Immature natural killer cell (primary cell): Measurements from ENCODE around the gene ZFYVE9. TPM values are rescaled to one million over a fixed set of nuclear protein-coding genes. Genes with fewer than 3 reads are reported as not detected.
A peak's percentile ranks its signal among the peaks of the same experiment; 100 is the strongest.

Source experiments
- DNase-seq, 3 donors: peaks; one replicate each; pipeline ENCODE4 v3.0.0; 2022; ENCODE audit warnings: mixed read lengths in 1 of 3
- H3K27ac Mint-ChIP-seq, 6 donors: one replicate each; pipeline ENCODE4 v1.8.0; 2020; ENCODE audit warnings: mixed read lengths in 6 of 6, mild to moderate bottlenecking in 5 of 6, inconsistent platforms in 4 of 6, moderate library complexity in 3 of 6
- H3K27me3 Mint-ChIP-seq, 3 donors: one replicate each; pipeline ENCODE4 v1.8.0; 2020 to 2021; ENCODE audit warnings: low read depth in 3 of 3, mild to moderate bottlenecking in 3 of 3, mixed read lengths in 3 of 3, moderate library complexity in 3 of 3, inconsistent platforms in 1 of 3
- H3K36me3 Mint-ChIP-seq, 3 donors: one replicate each; pipeline ENCODE4 v1.8.0; 2020; ENCODE audit warnings: mixed read lengths in 3 of 3, inconsistent platforms in 2 of 3, mild to moderate bottlenecking in 2 of 3
- H3K4me1 Mint-ChIP-seq, 2 donors: one replicate each; pipeline ENCODE4 v1.8.0; 2020; ENCODE audit warnings: inconsistent platforms in 2 of 2, mild to moderate bottlenecking in 2 of 2, mixed read lengths in 2 of 2, moderate library complexity in 1 of 2
- H3K4me3 Mint-ChIP-seq, 5 donors: one replicate each; pipeline ENCODE4 v1.8.0; 2020; ENCODE audit warnings: mild to moderate bottlenecking in 5 of 5, mixed read lengths in 5 of 5, inconsistent platforms in 3 of 5, moderate library complexity in 3 of 5
- H3K9me3 Mint-ChIP-seq, 6 donors: one replicate each; pipeline ENCODE4 v1.8.0; 2020; ENCODE audit warnings: mild to moderate bottlenecking in 6 of 6, mixed read lengths in 6 of 6, inconsistent platforms in 4 of 6, moderate library complexity in 3 of 6
- polyA plus RNA-seq, 3 donors: library from polyadenylated mRNA; unstranded; fragments of 300-500 nt; fragmentation: Illumina TruSeq; gene quantifications; one replicate each; pipeline ENCODE4 v1.2.3, GENCODE V29; 2021

Gene ZFYVE9
- polyA plus RNA-seq, 3 donors from 2014 or later = 0.28 to 0.87 TPM; not detected in 1

- peaks cover 0 to 3% of the 10 kb centered on the region in 2 donors for H3K4me1 Mint-ChIP-seq
- no peak overlapping the region for H3K4me3 Mint-ChIP-seq
- H3K36me3 Mint-ChIP-seq = peaks cover 9 to 65% (median 31%) of the 10 kb centered on the region in 3 donors
- peaks cover 0 to 1% (median 0%) of the 10 kb centered on the region in 6 donors for H3K9me3 Mint-ChIP-seq
- H3K27me3 Mint-ChIP-seq = peaks cover 0 to 2% (median 0%) of the 10 kb centered on the region in 3 donors
- DNase-seq = no peak
- H3K27ac Mint-ChIP-seq = peak overlapping the region in 2 of 6 donors; percentile 57 to 65
These were observed 215.0 kb downstream of the ZFYVE9 start for GRCh38 chr1:52356818-52357355.

- H3K36me3 Mint-ChIP-seq = peaks cover 10 to 65% (median 31%) of the 10 kb centered on the region in 3 donors
- peaks cover 3 to 5% of the 10 kb centered on the region in 2 donors for H3K4me1 Mint-ChIP-seq
- H3K27me3 Mint-ChIP-seq = peaks cover 0 to 2% (median 0%) of the 10 kb centered on the region in 3 donors
- H3K4me3 Mint-ChIP-seq = no peak overlapping the region
- peaks cover 0 to 1% (median 0%) of the 10 kb centered on the region in 6 donors for H3K9me3 Mint-ChIP-seq
- DNase-seq = no peak
- H3K27ac Mint-ChIP-seq = peak overlapping the region in 1 of 6 donors; percentile 65
These were observed 215.5 kb downstream of the ZFYVE9 start for GRCh38 chr1:52357397-52357796.

GRCh38 chr1:52358851-52359497, 217.1 kb downstream of the ZFYVE9 start:
- Mint-ChIP-seq H3K4me3 (no peak overlapping the region), H3K36me3 (peaks cover 6 to 56% (median 23%) of the 10 kb centered on the region in 3 donors), H3K9me3 (peaks cover 0 to 1% (median 0%) of the 10 kb centered on the region in 6 donors), H3K27ac (peak overlapping the region in 1 of 6 donors; percentile 76), H3K4me1 (peaks cover 8 to 14% of the 10 kb centered on the region in 2 donors), H3K27me3 (no peaks in the 10 kb centered on the region)
- no peak for DNase-seq

- Mint-ChIP-seq H3K27ac (no peak overlapping the region), H3K27me3 (peaks cover 0 to under 1% (median 0%) of the 10 kb centered on the region in 3 donors), H3K4me1 (peaks cover 18 to 23% of the 10 kb centered on the region in 2 donors), H3K36me3 (peaks cover 6 to 46% (median 22%) of the 10 kb centered on the region in 3 donors), H3K9me3 (peaks cover 0 to 1% (median 0%) of the 10 kb centered on the region in 6 donors), H3K4me3 (no peak overlapping the region)
- no peak for DNase-seq
These were observed 218.0 kb downstream of the ZFYVE9 start for GRCh38 chr1:52359676-52360594.

- peaks cover 24 to 30% of the 10 kb centered on the region in 2 donors for H3K4me1 Mint-ChIP-seq
- H3K27me3 Mint-ChIP-seq = peaks cover 5 to 7% (median 5%) of the 10 kb centered on the region in 3 donors
- peaks cover 6 to 40% (median 19%) of the 10 kb centered on the region in 3 donors for H3K36me3 Mint-ChIP-seq
- DNase-seq = no peak
- no peak overlapping the region for H3K4me3 Mint-ChIP-seq
- no peak overlapping the region for H3K27ac Mint-ChIP-seq
- peaks cover 0 to 1% (median 0%) of the 10 kb centered on the region in 6 donors for H3K9me3 Mint-ChIP-seq
These were observed 218.7 kb downstream of the ZFYVE9 start for GRCh38 chr1:52360595-52360968.

- H3K27ac Mint-ChIP-seq = peak overlapping the region; percentile 72 to 99 (median 97)
- peaks cover 11 to 24% (median 19%) of the 10 kb centered on the region in 3 donors for H3K27me3 Mint-ChIP-seq
- peaks cover 5 to 16% (median 6%) of the 10 kb centered on the region in 3 donors for H3K36me3 Mint-ChIP-seq
- H3K4me1 Mint-ChIP-seq = peaks cover 33 to 49% of the 10 kb centered on the region in 2 donors
- H3K9me3 Mint-ChIP-seq = peaks cover 0 to 1% (median 0%) of the 10 kb centered on the region in 6 donors
- H3K4me3 Mint-ChIP-seq = peak overlapping the region; percentile 90 to 97 (median 96)
- no peak for DNase-seq
These were observed 222.4 kb downstream of the ZFYVE9 start for GRCh38 chr1:52364235-52364839.

- H3K27ac Mint-ChIP-seq = peak overlapping the region; percentile 94 to 99 (median 97)
- H3K4me3 Mint-ChIP-seq = peak overlapping the region; percentile 90 to 97 (median 96)
- H3K36me3 Mint-ChIP-seq = peaks cover 5 to 13% (median 6%) of the 10 kb centered on the region in 3 donors
- peaks cover 0 to 1% (median 0%) of the 10 kb centered on the region in 6 donors for H3K9me3 Mint-ChIP-seq
- DNase-seq = peak in 1 of 3 donors; percentile 13
- H3K27me3 Mint-ChIP-seq = peaks cover 13 to 24% (median 19%) of the 10 kb centered on the region in 3 donors
- peaks cover 33 to 49% of the 10 kb centered on the region in 2 donors for H3K4me1 Mint-ChIP-seq
These were observed 223.3 kb downstream of the ZFYVE9 start for GRCh38 chr1:52365071-52365745.

- peak; percentile 100 for DNase-seq
- Mint-ChIP-seq H3K36me3 (peaks cover 5 to 10% (median 6%) of the 10 kb centered on the region in 3 donors), H3K27ac (peak within 1 kb of the TSS; percentile 94 to 99 (median 97)), H3K27me3 (peaks cover 13 to 24% (median 19%) of the 10 kb centered on the region in 3 donors), H3K4me3 (peak within 1 kb of the TSS; percentile 90 to 97 (median 96)), H3K4me1 (peaks cover 33 to 49% of the 10 kb centered on the region in 2 donors), H3K9me3 (peaks cover 0 to 1% (median 0%) of the 10 kb centered on the region in 6 donors)
These were observed 224.0 kb downstream of the ZFYVE9 start, which contains the start of gene CC2D1B for GRCh38 chr1:52365746-52366516. CC2D1B (minus strand) TSS chr1:52366205; CDS start chr1:52364620, 1,585 bp downstream.

GRCh38 chr1:52366517-52366827, 224.6 kb downstream of the ZFYVE9 start:
- DNase-seq = no peak
- Mint-ChIP-seq H3K9me3 (no peaks in the 10 kb centered on the region), H3K27me3 (peaks cover 13 to 24% (median 19%) of the 10 kb centered on the region in 3 donors), H3K27ac (peak overlapping the region; percentile 65 to 99 (median 86)), H3K4me3 (peak overlapping the region; percentile 90 to 97 (median 96)), H3K36me3 (peaks cover 4 to 5% (median 4%) of the 10 kb centered on the region in 3 donors), H3K4me1 (peaks cover 33 to 49% of the 10 kb centered on the region in 2 donors)

GRCh38 chr1:52367272-52367671, 225.4 kb downstream of the ZFYVE9 start:
- H3K4me1 Mint-ChIP-seq = peaks cover 28 to 48% of the 10 kb centered on the region in 2 donors
- H3K9me3 Mint-ChIP-seq = no peaks in the 10 kb centered on the region
- H3K27me3 Mint-ChIP-seq = peaks cover 13 to 24% (median 19%) of the 10 kb centered on the region in 3 donors
- DNase-seq = no peak
- peak overlapping the region in 2 of 6 donors; percentile 7 to 56 for H3K27ac Mint-ChIP-seq
- H3K4me3 Mint-ChIP-seq = peak overlapping the region in 3 of 5 donors; percentile 15 to 60 (median 31)
- no peaks in the 10 kb centered on the region for H3K36me3 Mint-ChIP-seq

GRCh38 chr1:52368383-52369172, 226.7 kb downstream of the ZFYVE9 start:
- peak; percentile 15 to 37 (median 21) for DNase-seq
- Mint-ChIP-seq H3K36me3 (peaks cover 0 to 1% (median 0%) of the 10 kb centered on the region in 3 donors), H3K27ac (no peak overlapping the region), H3K4me3 (peak overlapping the region; percentile 18 to 68 (median 57)), H3K27me3 (peaks cover 13 to 24% (median 19%) of the 10 kb centered on the region in 3 donors), H3K4me1 (peaks cover 27 to 39% of the 10 kb centered on the region in 2 donors), H3K9me3 (no peaks in the 10 kb centered on the region)
